ENCODE results near the gene SLC1A2.
A peak's percentile ranks its signal among the peaks of the same experiment; 100 is the strongest.

SLC1A2 gene

DNA sequence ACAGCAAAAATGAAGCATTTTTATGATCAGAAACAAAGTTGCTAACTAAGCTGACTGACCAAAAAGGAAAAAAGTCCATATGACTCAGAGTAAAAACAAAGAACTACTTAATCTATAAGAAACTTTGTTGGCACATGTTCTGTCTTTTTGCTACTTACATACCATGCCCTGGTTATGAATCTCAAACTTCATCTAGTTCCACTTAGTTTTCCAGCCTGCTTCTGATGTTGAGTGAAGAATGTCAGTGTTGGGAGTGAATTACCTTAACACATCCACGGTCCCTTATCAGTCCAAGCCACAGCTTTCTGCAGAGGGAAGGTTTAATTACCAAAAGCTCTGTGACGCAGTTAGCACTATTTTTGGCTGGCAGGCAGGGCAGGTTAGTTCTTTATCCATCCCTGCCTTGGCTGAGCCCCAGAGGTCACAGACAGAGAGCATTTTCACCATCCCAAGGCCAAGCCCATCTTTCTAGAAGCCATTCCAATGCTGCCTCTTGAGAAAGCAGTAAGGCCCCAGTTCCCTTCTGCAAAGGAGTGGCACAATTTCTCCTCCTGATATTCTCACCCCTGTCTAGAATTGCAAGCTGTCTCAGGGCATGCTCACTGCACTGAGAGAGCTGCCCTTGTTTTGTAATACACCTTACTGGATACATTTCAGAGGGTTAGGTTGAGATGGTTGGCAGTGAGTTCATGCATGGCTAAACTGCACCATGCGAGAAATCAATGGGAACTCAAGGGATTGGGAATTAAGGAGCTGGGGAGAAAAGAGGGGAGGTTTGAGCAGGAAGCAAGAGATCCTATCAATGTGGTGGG is 67.1 kb downstream of the SLC1A2 start:
- FAIRE-seq, result no peak
- DNase-seq (ENCODE audit: low spot score), result no peak

DNA sequence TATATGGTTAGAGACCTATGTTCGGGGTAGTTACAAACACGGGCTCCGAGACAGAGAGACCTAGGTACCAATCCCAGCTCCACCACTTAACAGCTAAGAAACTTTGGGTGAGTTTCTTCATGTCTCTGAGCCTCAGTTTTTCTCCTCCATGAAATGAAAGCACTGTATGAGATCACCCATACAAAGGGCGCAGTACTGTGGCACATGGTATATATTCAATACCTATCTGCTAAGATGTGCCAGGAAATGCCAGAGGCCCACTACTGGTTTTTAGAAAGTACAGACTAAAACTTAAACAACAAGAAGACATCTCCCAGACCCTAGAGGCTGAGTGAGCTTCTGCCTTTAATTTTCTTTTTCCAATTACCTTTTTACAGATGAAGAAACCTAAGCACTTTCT is 69.5 kb downstream of the SLC1A2 start:
- DNase-seq (ENCODE audit: low spot score), result no peak
- FAIRE-seq, result no peak

DNA sequence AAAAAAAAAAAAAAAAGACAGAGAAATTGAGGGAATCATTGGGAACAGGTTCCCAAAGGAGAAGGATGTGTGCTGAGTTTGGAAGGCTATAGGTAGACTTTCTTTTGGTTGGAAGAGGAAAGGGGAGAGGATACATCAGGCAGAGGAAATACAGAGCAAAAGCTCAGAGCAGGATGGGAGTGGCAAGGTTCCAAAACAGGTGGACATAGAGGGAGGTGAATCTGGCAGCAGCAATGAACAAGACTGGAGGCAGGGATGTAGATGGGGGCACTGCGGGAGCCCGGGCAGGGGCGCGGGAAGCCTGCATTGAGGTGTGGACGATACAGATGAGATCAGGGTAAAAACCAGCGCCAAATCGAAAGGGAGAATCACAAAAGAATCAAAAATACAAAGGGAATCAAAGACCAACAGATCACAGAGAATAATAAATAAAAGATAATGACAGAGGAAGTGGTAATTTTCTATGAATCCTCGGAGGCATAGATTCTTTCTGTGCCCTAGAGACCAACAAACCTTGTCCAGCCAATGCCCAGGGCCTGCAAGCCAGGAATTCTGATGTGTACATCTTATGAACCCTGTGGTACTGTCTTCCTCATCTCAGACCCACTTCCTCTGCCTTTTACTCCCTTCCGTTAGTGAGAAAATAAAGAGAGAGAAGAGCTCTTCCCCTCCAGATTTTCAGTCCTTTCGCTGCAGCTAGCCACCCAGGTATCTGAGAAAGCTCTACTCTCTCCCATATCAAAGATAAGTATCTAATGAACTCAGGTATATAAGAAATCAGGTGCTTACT is 70.3 kb downstream of the SLC1A2 start:
- DNase-seq (ENCODE audit: low spot score) (no peak), FAIRE-seq (no peak)

DNA sequence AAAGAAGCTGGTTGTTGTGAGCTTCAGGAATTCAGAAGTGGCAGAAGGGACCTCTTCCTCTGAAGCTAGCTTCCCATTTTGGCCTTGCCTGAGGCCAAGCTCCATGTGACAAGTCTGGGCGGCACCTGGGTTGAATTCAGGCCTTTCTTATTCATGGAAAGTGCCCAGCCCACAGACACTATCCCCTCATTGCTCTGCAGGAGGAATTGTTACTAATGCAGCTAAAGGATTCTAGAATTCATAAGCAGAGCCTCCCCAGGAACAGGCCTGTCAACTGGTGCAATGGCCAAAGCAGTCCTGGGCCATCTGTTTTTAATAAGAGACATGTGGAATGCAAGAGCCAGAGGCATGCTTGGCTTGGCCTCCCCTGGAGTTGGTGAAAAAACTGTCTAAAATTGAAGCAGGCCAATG is 71.4 kb downstream of the SLC1A2 start:
- DNase-seq (ENCODE audit: low spot score) (no peak), FAIRE-seq (no peak)

DNA sequence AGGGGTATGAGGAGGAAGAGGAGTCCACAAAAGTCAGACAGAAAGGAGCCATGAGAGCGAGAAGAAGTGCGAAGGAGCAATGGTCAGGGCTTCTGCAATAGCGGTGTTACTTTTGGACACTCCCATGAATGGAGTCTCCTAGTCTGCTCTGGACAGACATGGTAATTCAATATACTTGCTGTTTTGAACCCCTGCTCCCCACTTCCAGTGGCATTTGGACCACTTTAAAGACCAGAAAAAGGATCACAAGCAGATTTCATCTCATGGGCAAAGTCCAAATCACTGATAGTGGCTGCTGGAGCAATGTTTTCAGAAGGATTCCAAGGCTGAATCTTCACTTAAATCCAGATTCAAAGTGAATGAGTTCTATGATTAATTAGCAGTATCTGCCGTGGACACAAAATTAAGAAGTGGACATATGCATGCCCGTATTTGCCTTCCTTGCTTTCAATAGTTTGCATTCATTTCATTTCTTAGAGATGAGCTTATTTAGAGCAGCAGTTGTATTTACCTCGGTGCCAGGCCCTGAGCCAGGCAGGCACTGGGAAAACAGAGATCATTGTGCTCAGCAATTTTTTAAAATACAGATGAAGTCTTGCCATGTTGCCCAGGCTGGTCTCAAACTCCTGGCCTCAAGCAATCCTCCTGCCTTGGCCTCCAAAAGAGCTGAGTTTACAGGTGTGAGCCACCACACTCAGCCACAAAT is 72.0 kb downstream of the SLC1A2 start:
- no peak for FAIRE-seq
- no peak for DNase-seq (ENCODE audit: low spot score)

- DNase-seq (ENCODE audit: low spot score) (no peak), FAIRE-seq (no peak)
Measured at GRCh38 chr11:35346472-35347156, 72.7 kb downstream of the SLC1A2 start.

- FAIRE-seq, result no peak
- DNase-seq (ENCODE audit: low spot score), result no peak
Measured at GRCh38 chr11:35344681-35345574, 74.4 kb downstream of the SLC1A2 start.

- FAIRE-seq (no peak), DNase-seq (ENCODE audit: low spot score) (no peak)
Measured at GRCh38 chr11:35343033-35343598, 76.2 kb downstream of the SLC1A2 start.

GRCh38 chr11:35340715-35341114 is 78.6 kb downstream of the SLC1A2 start:
- FAIRE-seq, result no peak
- DNase-seq (ENCODE audit: low spot score), result no peak

GRCh38 chr11:35340071-35340470 is 79.3 kb downstream of the SLC1A2 start:
- FAIRE-seq, result no peak
- no peak for DNase-seq (ENCODE audit: low spot score)

GRCh38 chr11:35338921-35339320 is 80.4 kb downstream of the SLC1A2 start:
- no peak for DNase-seq (ENCODE audit: low spot score)
- FAIRE-seq, result no peak

GRCh38 chr11:35337914-35338305 is 81.4 kb downstream of the SLC1A2 start:
- FAIRE-seq, result no peak
- DNase-seq (ENCODE audit: low spot score), result no peak

- FAIRE-seq, result peak; percentile 95
- peak; percentile 96 for DNase-seq (ENCODE audit: low spot score)
Measured at GRCh38 chr11:35337136-35337913, 82.0 kb downstream of the SLC1A2 start.

DNA sequence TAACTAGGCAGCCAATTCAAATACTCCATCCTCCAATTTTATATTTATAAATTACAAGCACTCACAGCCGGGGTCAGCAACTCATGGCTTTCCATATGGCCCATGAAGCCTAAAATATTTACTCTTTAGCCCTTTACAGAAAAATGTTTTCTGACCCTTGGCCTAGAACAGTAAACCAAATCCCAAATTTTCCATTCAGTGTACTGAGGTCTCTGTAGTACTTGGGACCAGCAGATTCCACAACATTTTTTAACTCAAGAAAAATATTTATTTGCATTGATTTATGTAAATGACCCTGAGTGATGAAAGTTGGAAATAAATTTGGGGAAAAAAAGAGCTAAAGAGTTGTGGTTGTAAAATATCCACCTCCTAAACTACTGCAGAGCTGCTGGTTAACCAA is 82.6 kb downstream of the SLC1A2 start:
- no peak for DNase-seq (ENCODE audit: low spot score)
- FAIRE-seq, result no peak

DNA sequence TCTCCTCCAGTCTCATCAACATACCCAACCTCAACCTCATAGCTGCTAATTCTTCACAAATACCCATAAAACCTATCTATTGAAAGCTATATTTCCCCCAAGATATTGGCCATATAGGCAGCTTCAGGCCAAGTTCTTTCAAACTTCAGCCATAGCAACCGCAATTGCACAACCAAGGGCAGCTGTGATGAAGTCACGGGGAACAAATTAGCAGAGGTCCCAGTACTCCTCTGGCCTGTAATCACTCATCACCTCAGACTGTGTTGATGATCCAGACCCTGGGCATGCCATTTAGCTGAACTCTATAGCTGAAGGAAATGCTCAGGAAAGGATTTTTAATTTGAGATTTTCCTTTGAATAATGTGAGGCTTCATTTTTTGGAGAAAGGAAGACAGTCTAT is 84.1 kb downstream of the SLC1A2 start:
- FAIRE-seq (no peak), DNase-seq (ENCODE audit: low spot score) (no peak)

DNA sequence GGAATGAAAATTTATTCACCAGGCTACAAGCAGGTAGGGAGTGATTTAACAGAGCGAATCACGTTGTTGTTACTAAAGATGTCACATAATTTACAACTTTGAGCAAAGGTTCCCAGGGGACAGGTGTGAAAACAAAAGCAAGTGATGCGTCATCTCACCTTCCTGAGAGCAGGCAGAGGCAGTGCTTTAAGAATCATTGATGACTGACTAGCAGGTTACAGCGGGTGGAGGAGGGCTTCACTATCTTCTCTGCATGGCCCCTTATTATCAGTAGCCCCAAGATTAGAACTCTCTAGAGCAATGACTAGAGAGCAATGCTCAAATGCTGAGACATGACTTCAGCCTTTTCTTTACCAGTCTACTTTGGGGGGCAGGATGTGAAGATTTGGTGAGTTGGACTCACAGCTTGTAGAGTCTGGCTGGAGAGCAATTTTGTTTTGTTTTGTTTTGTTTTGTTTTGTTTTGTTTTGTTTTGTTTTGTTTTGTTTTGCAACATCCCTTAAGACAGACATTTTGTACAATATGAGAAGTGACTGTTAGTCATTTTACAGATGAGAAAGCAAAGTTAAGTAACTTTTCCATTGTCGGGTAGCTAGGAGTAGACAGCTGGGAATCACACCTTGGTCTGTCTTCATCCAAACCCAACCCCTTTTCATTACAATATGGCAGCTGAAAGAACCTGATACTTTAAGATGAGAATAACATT is 84.8 kb downstream of the SLC1A2 start:
- no peak for DNase-seq (ENCODE audit: low spot score)

DNA sequence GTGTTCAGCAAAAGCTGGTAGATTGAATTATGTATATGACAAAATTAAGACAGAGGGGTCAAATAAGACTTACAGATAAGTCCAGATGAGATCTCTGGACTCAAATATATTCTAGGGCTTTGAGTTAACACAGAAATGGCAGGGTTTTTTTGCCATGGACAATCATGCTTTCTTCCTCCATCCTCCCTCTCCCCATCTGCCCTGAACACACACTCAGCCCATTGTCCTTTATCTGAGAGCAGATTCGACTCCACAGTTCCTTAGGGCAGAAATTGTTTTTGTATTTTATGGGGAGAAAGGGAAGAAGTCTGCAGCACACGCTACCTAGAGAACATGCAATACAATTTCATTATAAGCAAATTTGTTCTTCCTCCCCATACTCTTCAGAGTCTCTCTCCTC is 86.8 kb downstream of the SLC1A2 start:
- FAIRE-seq (no peak), DNase-seq (ENCODE audit: low spot score) (no peak)

More for the DNA sequence above, 84.8 kb downstream of the SLC1A2 start:
- FAIRE-seq, result no peak

DNA sequence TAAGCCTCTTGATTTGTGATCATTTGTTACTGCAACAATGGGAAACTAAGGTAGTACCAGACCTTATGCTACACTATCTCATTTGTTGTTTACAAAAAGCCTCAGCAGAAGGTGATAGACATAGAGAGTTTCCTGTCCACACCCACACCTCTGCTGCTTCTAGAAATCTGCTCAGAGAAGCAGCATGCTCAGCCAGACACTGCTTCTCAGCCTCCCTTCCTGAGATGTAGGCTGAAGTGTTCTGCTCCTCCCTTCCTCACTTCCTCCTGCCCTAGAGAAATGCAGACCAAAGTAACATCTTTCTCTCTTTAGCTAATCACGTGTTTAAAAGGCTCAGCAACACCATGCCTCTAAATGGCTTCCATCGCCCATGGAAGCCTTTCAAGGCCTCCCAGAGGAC is 88.4 kb downstream of the SLC1A2 start:
- DNase-seq (ENCODE audit: low spot score) (no peak), FAIRE-seq (no peak)

Data from RCC 7860 (cell line).